H1 (cell line): ENCODE data around the gene INPP4B.

Experiments used
- CHD1 ChIP-seq: IDR thresholded peaks from 2 replicates; pipeline ENCODE4 v1.6.1; 2012; ENCODE audit warnings: low read depth, low read length, improper control_type of control experiment
- TCF12 ChIP-seq: IDR thresholded peaks from 2 replicates; pipeline ENCODE4 v1.6.1; 2011; ENCODE audit warnings: low read depth, mild to moderate bottlenecking, low read length
- TF ChIP-seq, protein P1 (sequence below), 3 experiments: IDR thresholded peaks; 1 replicate in 2 of 3; 2 replicates in 1 of 3; pipeline versions ENCODE4 v1.5.1 to v1.6.1; 2011; ENCODE audit warnings: low read length in 3 of 3, mild to moderate bottlenecking in 3 of 3, inconsistent platforms in 2 of 3, low read depth in 1 of 3, moderate library complexity in 1 of 3; ENCODE audit not compliant: insufficient read depth in 1 of 3; ENCODE audit errors: control extremely low read depth in 1 of 3

DNA sequence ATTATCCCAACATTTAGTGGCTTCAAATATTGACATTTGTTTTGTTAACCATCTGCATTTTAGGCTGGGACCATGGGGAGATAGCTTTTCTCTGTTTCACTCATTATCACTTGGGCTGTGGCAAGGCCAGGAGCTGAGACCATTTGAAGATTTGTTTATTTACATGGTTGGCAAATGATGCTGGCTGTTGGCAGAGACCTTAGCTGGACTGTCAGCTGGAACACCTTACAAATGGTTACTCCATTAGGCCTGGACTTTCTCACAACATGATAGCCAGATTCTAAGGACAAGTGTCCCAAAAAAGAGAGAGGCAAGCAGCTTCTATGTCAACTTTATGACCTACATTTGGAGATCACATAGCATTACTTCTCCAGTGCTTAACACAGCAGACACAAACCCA lies 130.4 kb downstream of the INPP4B start:
- TF ChIP-seq, protein P1, sequence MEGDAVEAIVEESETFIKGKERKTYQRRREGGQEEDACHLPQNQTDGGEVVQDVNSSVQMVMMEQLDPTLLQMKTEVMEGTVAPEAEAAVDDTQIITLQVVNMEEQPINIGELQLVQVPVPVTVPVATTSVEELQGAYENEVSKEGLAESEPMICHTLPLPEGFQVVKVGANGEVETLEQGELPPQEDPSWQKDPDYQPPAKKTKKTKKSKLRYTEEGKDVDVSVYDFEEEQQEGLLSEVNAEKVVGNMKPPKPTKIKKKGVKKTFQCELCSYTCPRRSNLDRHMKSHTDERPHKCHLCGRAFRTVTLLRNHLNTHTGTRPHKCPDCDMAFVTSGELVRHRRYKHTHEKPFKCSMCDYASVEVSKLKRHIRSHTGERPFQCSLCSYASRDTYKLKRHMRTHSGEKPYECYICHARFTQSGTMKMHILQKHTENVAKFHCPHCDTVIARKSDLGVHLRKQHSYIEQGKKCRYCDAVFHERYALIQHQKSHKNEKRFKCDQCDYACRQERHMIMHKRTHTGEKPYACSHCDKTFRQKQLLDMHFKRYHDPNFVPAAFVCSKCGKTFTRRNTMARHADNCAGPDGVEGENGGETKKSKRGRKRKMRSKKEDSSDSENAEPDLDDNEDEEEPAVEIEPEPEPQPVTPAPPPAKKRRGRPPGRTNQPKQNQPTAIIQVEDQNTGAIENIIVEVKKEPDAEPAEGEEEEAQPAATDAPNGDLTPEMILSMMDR (IDR thresholded peaks at IDR 0.05; ENCODE audit: control extremely low read depth in 1 of 3, insufficient read depth in 1 of 3, low read depth in 1 of 3, low read length in 3 of 3), result no peak
- TF ChIP-seq TCF12 (no peak), CHD1 (no peak)
